GM10266 (cell line): ENCODE measurements around the gene TAS2R30.
"Not testable (repeated sequence)": the region's sequence is repeated elsewhere in the genome, so short reads cannot be mapped to it uniquely, and the experiment has no call there.

Source experiments
- DNase-seq: peaks from one replicate; pipeline ENCODE4 v3.0.0; 2012; ENCODE audit errors: extremely low spot score
- TF ChIP-seq, protein P1 (sequence below): IDR thresholded peaks from 2 replicates; pipeline ENCODE4 v1.5.1; 2012; ENCODE audit warnings: mild to moderate bottlenecking, low read depth; ENCODE audit not compliant: control insufficient read depth, insufficient read depth; ENCODE audit errors: missing control alignments

TAS2R30 gene

DNA sequence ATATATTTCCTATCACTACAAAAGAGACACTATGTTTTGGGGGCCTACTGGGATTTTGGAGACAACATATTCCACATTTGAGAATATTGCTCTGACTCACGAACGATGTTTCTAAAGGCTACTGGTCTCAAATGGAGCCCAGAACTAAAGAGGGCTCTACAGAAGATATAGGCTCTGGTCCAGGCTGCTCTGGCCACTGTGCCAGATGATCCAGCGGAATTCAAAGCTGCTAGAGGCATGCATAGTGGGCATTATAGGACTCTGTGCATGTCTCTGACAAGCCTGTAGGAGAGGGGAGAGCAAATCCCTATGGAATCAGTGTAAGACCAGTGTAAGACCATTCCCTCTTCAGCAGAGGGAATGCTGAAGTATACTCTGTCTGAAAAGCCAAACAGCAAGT, 4.1 kb downstream of the TAS2R30 start:
- DNase-seq = no peak
- TF ChIP-seq, protein P1, sequence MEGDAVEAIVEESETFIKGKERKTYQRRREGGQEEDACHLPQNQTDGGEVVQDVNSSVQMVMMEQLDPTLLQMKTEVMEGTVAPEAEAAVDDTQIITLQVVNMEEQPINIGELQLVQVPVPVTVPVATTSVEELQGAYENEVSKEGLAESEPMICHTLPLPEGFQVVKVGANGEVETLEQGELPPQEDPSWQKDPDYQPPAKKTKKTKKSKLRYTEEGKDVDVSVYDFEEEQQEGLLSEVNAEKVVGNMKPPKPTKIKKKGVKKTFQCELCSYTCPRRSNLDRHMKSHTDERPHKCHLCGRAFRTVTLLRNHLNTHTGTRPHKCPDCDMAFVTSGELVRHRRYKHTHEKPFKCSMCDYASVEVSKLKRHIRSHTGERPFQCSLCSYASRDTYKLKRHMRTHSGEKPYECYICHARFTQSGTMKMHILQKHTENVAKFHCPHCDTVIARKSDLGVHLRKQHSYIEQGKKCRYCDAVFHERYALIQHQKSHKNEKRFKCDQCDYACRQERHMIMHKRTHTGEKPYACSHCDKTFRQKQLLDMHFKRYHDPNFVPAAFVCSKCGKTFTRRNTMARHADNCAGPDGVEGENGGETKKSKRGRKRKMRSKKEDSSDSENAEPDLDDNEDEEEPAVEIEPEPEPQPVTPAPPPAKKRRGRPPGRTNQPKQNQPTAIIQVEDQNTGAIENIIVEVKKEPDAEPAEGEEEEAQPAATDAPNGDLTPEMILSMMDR = no peak

DNA sequence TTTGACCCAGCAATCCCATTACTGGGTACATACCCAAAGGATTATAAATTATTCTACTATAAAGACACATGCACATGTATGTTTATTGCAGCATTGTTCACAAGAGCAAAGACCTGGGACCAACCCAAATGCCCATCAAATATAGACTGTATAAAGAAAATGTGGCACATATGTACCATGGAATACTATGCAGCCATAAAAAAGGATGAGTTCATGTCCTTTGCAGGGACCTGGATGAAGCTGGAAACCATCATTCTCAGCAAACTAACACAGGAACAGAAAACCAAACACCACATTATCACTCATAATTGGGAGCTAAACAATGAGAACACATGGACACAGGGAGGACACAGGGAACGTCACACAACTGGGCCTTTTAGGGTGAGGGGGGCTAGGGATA, 20.3 kb downstream of the TAS2R30 start:
- DNase-seq = not testable (repeated sequence)

DNA sequence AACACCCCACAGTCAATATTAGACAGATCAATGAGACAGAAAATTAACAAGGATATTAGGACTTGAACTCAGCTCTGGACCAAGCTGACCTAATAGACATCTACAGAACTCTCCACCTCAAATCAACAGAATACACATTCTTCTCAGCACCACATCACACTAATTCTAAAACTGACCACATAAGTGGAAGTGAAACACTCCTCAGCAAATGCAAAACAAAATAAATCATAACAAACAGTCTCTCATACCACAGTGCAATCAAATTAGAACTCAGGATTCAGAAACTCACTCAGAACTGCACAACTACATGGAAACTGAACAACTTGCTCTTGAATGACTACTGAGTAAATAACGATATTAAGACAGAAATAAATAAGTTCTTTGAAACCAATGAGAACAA, 23.2 kb downstream of the TAS2R30 start:
- DNase-seq = not testable (repeated sequence)

DNA sequence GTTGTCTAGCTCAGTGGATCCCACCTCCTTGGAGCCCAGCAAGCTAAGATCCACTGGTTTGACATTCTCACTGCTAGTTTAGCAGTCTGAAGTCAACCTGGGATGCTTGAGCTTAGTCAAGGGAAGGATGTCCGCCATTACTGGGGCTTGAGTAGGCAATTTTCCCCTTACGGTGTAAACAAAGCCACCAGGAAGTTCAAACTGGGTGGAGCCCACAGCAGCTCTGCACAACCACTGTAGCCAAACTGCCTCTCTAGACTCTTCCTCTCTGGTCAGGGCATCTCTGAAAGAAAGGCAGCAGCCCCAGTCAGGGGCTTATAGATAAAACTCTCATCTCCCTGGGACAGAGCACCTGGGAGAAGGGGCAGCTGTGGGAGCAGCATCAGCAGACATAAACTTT, 25.6 kb downstream of the TAS2R30 start:
- no peak for DNase-seq
- TF ChIP-seq, protein P1 = no peak

DNA sequence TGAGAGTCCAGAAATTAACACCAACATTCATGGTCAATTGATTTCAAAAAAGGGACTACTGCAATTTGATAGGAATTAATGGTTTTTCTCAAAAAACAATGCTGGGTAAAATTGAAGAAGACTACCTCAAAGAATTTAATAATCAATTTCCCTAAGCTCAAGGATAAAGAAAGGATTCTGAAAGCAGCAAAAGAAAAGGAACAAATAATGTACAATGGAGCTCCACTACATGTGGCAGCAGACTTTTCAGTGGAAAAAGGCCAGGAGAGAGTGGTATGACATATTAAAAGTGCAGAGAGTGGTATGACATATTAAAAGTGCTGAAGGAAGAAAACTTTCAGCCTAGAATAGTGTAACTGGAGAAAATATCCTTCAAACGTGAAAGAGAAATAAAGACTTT, 26.7 kb downstream of the TAS2R30 start:
- TF ChIP-seq, protein P1 = no peak
- DNase-seq = no peak

DNA sequence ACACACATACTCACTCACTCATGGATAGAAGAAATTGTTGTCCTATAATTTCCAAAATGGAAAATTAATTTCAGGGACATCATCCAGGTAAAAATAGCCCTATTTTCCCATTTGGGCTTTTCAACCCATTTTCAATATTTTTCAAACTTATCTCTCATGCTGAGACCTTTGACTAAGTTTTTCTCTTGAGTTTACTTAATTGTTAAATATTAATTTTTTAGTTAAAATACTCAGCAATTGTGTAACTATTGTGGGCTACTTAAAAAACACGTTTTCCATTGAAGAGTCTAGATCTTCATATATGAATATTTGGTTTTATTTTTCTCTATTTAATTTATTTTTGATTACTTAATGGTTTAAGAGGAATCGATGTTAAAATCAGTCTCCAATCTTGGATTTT, 28.2 kb downstream of the TAS2R30 start:
- no peak for DNase-seq
- TF ChIP-seq, protein P1 = no peak

DNA sequence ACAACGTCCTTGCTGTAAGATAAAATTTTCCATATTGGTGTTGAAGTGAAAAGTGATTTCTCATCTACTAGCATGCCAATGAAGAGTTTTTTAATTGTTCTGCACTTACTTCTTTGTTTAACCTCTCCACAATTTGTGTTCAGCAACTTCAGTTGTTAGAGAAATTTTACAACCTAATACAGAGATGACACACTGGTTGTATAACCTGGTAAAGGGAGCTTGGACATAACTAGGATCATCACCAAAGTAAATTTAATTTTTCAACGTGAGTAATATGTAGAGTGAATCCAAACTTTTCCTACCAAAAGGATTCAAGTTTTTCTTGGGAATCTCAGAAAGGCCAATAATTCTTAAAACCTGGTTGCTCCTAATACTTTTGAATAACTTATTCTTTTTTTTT, 28.9 kb downstream of the TAS2R30 start:
- DNase-seq = no peak
- TF ChIP-seq, protein P1 = no peak

DNA sequence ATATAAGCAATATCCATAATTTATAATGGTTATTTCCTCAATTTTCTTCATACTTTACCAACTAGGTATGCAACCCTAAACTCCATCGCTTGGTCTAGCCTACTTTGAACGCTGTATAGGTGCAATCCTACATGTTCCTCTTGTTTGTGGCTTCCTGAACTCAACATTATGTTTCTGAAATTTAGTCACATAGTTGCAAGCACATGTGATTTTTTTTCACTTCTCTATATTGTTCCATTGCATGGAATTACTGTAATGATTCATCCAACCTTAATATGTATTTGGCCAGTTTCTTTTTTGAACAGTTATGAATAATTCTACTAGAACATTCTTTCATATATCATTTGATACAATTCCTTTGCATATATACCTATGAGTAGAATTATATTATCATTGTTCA, 39.5 kb downstream of the TAS2R30 start:
- not testable (repeated sequence) for DNase-seq

DNA sequence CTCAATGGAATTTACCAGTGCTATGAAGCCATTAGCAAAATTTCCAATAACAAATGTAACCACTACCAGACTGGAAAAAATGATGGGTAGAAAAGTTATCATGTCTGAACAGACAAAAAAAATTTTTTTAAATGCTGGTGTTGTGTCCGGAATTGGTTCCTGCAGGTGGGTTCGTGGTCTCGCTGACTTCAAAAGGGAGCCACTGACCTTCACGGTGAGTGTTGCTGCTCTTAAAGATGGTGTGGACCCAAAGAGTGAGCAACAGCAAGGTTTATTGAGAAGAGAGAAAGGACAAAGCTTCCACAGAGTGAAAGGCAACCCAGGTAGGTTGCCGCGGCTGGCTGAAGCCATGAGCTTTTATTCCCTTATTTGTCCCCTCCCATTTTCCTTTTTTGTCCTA, 42.3 kb downstream of the TAS2R30 start, which contains the start of gene TAS2R43:
TAS2R43 (minus strand) TSS at position 186 of the 400 bp plus-strand sequence; CDS start at position 102, 84 bp downstream.
- TF ChIP-seq, protein P1 = no peak

More for the DNA sequence above, 42.3 kb downstream of the TAS2R30 start, which contains the start of gene TAS2R43:
- no peak for DNase-seq
